Neural crest cell (in vitro differentiated cells): Measurements from ENCODE around the gene PIGZ. TPM values are rescaled to one million over a fixed set of nuclear protein-coding genes. Genes with fewer than 3 reads are reported as not detected.

ENCODE experiments used
- DNase-seq: peaks from one replicate; pipeline ENCODE4 v3.0.0; 2021; ENCODE audit warnings: low read depth, mixed read lengths, low spot score
- H3K27ac Mint-ChIP-seq: one replicate; pipeline ENCODE4 v1.8.0; 2021; ENCODE audit warnings: mild to moderate bottlenecking, mixed read lengths; ENCODE audit not compliant: unreplicated experiment
- H3K27me3 Mint-ChIP-seq: 2 replicates; pipeline ENCODE4 v1.8.0; 2021; ENCODE audit warnings: low read depth, mild to moderate bottlenecking, mixed read lengths
- H3K36me3 Mint-ChIP-seq: 2 replicates; pipeline ENCODE4 v1.8.0; 2021; ENCODE audit warnings: low read depth, mild to moderate bottlenecking, mixed read lengths
- H3K4me1 Mint-ChIP-seq: 2 replicates; pipeline ENCODE4 v1.8.0; 2021; ENCODE audit warnings: mixed read lengths
- H3K4me3 Mint-ChIP-seq: one replicate; pipeline ENCODE4 v1.8.0; 2021; ENCODE audit warnings: mild to moderate bottlenecking, mixed read lengths
- H3K9me3 Mint-ChIP-seq: 2 replicates; pipeline ENCODE4 v1.8.0; 2021; ENCODE audit warnings: mixed read lengths
- CTCF ChIP-seq: fragments of 200-600 bp; sonication (generic); conservative IDR thresholded peaks from 2 replicates; pipeline ENCODE4 v1.5.0; 2021; ENCODE audit warnings: antibody characterized with exemption, mild to moderate bottlenecking
- total RNA-seq: library from RNA; stranded (reverse); gene quantifications from 2 replicates; pipeline ENCODE4 v1.2.1, GENCODE V29; 2021

PIGZ gene
- total RNA-seq, 1 donor from 2014 or later: 1.9 TPM

- peak overlapping the region; percentile 82 for H3K4me3 Mint-ChIP-seq
- peak overlapping the region; percentile 93 for H3K27ac Mint-ChIP-seq
- no peak for DNase-seq
- H3K36me3 Mint-ChIP-seq: no peaks in the 10 kb centered on the region
- peaks cover 13% of the 10 kb centered on the region for H3K4me1 Mint-ChIP-seq
- TF ChIP-seq CTCF: no peak
- no peaks in the 10 kb centered on the region for H3K9me3 Mint-ChIP-seq
- H3K27me3 Mint-ChIP-seq: no peaks in the 10 kb centered on the region
Observed at GRCh38 chr3:197003461-197004385, 35.1 kb upstream of the PIGZ start.

GRCh38 chr3:197002701-197003454 lies 34.2 kb upstream of the PIGZ start:
- peak; percentile 78 for TF ChIP-seq CTCF
- Mint-ChIP-seq H3K4me3 (no peak overlapping the region), H3K4me1 (peaks cover 13% of the 10 kb centered on the region)

GRCh38 chr3:197001972-197002700 lies 33.5 kb upstream of the PIGZ start:
- TF ChIP-seq CTCF: no peak
- H3K4me1 Mint-ChIP-seq: peaks cover 13% of the 10 kb centered on the region
- H3K36me3 Mint-ChIP-seq: no peaks in the 10 kb centered on the region
- H3K27ac Mint-ChIP-seq: no peak overlapping the region
- DNase-seq: no peak
- H3K4me3 Mint-ChIP-seq: peak overlapping the region; percentile 91
- no peaks in the 10 kb centered on the region for H3K27me3 Mint-ChIP-seq
- no peaks in the 10 kb centered on the region for H3K9me3 Mint-ChIP-seq

More at GRCh38 chr3:197002701-197003454, 34.2 kb upstream of the PIGZ start:
- DNase-seq: peak; percentile 68
- Mint-ChIP-seq H3K27ac (no peak overlapping the region), H3K36me3 (no peaks in the 10 kb centered on the region), H3K27me3 (no peaks in the 10 kb centered on the region), H3K9me3 (no peaks in the 10 kb centered on the region)

GRCh38 chr3:197001106-197001971 lies 32.7 kb upstream of the PIGZ start:
- Mint-ChIP-seq H3K27me3 (no peaks in the 10 kb centered on the region), H3K9me3 (no peaks in the 10 kb centered on the region), H3K4me3 (peak overlapping the region; percentile 91), H3K4me1 (peaks cover 13% of the 10 kb centered on the region), H3K36me3 (no peaks in the 10 kb centered on the region), H3K27ac (no peak overlapping the region)
- TF ChIP-seq CTCF: no peak
- no peak for DNase-seq
